Measurements from ENCODE around the gene ARHGAP6. TPM values are rescaled to one million over a fixed set of nuclear protein-coding genes. Genes with fewer than 3 reads are reported as not detected.

The ARHGAP6 gene
- polyA plus RNA-seq, 4 donors = 1.1 to 3.5 (median 3.3) TPM; not detected in 1

- H3K4me1 ChIP-seq (ENCODE audit: control insufficient read depth in 3 of 3, insufficient read depth in 2 of 3, low read depth in 1 of 3, low read length in 2 of 3) = no peaks in the 10 kb centered on the region
- 94 to 100% (median 100%) methylated on average over 1 of the region's 1 CpG for WGBS, 3 donors
- H3K36me3 ChIP-seq (ENCODE audit: control insufficient read depth in 3 of 3, insufficient read depth in 2 of 3, low read depth in 1 of 3, low read length in 3 of 3) = no peaks in the 10 kb centered on the region
- DNase-seq (no peak), FAIRE-seq (no peak)
- H3K27me3 ChIP-seq (ENCODE audit: control insufficient read depth in 3 of 3, insufficient read depth in 3 of 3, low read length in 3 of 3) = no peaks in the 10 kb centered on the region
- no peaks in the 10 kb centered on the region for H3K9me3 ChIP-seq (ENCODE audit: control insufficient read depth in 2 of 2, insufficient read depth in 1 of 2, low read depth in 1 of 2, low read length in 1 of 2)
- no peak overlapping the region for H3K27ac ChIP-seq (ENCODE audit: low read depth in 1 of 3, low read length in 2 of 3)
- no peak overlapping the region for H3K4me3 ChIP-seq (ENCODE audit: low read depth in 1 of 3, low read length in 3 of 3)
These were observed 476.6 kb downstream of the ARHGAP6 start for GRCh38 chrX:11189097-11189496.

- Histone ChIP-seq H3K27me3 (ENCODE audit: control insufficient read depth in 3 of 3, insufficient read depth in 3 of 3, low read length in 3 of 3) (no peaks in the 10 kb centered on the region), H3K36me3 (ENCODE audit: control insufficient read depth in 3 of 3, insufficient read depth in 2 of 3, low read depth in 1 of 3, low read length in 3 of 3) (no peaks in the 10 kb centered on the region), H3K27ac (ENCODE audit: low read depth in 1 of 3, low read length in 2 of 3) (no peak overlapping the region), H3K9me3 (ENCODE audit: control insufficient read depth in 2 of 2, insufficient read depth in 1 of 2, low read depth in 1 of 2, low read length in 1 of 2) (no peaks in the 10 kb centered on the region), H3K4me1 (ENCODE audit: control insufficient read depth in 3 of 3, insufficient read depth in 2 of 3, low read depth in 1 of 3, low read length in 2 of 3) (no peaks in the 10 kb centered on the region), H3K4me3 (ENCODE audit: low read depth in 1 of 3, low read length in 3 of 3) (no peak overlapping the region)
- FAIRE-seq (no peak), DNase-seq (no peak)
- 76 to 90% (median 88%) methylated on average over 7 of the region's 7 CpGs for WGBS, 3 donors
These were observed 477.1 kb downstream of the ARHGAP6 start for GRCh38 chrX:11188664-11189063.

GRCh38 chrX:11187001-11187400 is 478.7 kb downstream of the ARHGAP6 start:
- Histone ChIP-seq H3K36me3 (ENCODE audit: control insufficient read depth in 3 of 3, insufficient read depth in 2 of 3, low read depth in 1 of 3, low read length in 3 of 3) (no peaks in the 10 kb centered on the region), H3K4me1 (ENCODE audit: control insufficient read depth in 3 of 3, insufficient read depth in 2 of 3, low read depth in 1 of 3, low read length in 2 of 3) (no peaks in the 10 kb centered on the region), H3K27me3 (ENCODE audit: control insufficient read depth in 3 of 3, insufficient read depth in 3 of 3, low read length in 3 of 3) (no peaks in the 10 kb centered on the region), H3K9me3 (ENCODE audit: control insufficient read depth in 2 of 2, insufficient read depth in 1 of 2, low read depth in 1 of 2, low read length in 1 of 2) (no peaks in the 10 kb centered on the region), H3K4me3 (ENCODE audit: low read depth in 1 of 3, low read length in 3 of 3) (no peak overlapping the region), H3K27ac (ENCODE audit: low read depth in 1 of 3, low read length in 2 of 3) (no peak overlapping the region)
- DNase-seq (no peak), FAIRE-seq (no peak)
- 81 to 96% (median 86%) methylated on average over 3 of the region's 3 CpGs for WGBS, 3 donors

GRCh38 chrX:11185861-11186260 is 479.9 kb downstream of the ARHGAP6 start:
- H3K27ac ChIP-seq (ENCODE audit: low read depth in 1 of 3, low read length in 2 of 3) = no peak overlapping the region
- no peak overlapping the region for H3K4me3 ChIP-seq (ENCODE audit: low read depth in 1 of 3, low read length in 3 of 3)
- no peak for DNase-seq
- no peaks in the 10 kb centered on the region for H3K9me3 ChIP-seq (ENCODE audit: control insufficient read depth in 2 of 2, insufficient read depth in 1 of 2, low read depth in 1 of 2, low read length in 1 of 2)
- no peaks in the 10 kb centered on the region for H3K27me3 ChIP-seq (ENCODE audit: control insufficient read depth in 3 of 3, insufficient read depth in 3 of 3, low read length in 3 of 3)
- FAIRE-seq = no peak
- no peaks in the 10 kb centered on the region for H3K4me1 ChIP-seq (ENCODE audit: control insufficient read depth in 3 of 3, insufficient read depth in 2 of 3, low read depth in 1 of 3, low read length in 2 of 3)
- no peaks in the 10 kb centered on the region for H3K36me3 ChIP-seq (ENCODE audit: control insufficient read depth in 3 of 3, insufficient read depth in 2 of 3, low read depth in 1 of 3, low read length in 3 of 3)

- 21 to 63% (median 49%) methylated on average over 5 of the region's 5 CpGs for WGBS, 3 donors
- DNase-seq = peak in 1 of 2 donors; percentile 3
These were observed 485.1 kb downstream of the ARHGAP6 start for GRCh38 chrX:11180571-11180970.

GRCh38 chrX:11172415-11172814 is 493.3 kb downstream of the ARHGAP6 start:
- H3K36me3 ChIP-seq (ENCODE audit: control insufficient read depth in 3 of 3, insufficient read depth in 2 of 3, low read depth in 1 of 3, low read length in 3 of 3) = no peaks in the 10 kb centered on the region
- H3K9me3 ChIP-seq (ENCODE audit: control insufficient read depth in 2 of 2, insufficient read depth in 1 of 2, low read depth in 1 of 2, low read length in 1 of 2) = no peaks in the 10 kb centered on the region
- H3K4me1 ChIP-seq (ENCODE audit: control insufficient read depth in 3 of 3, insufficient read depth in 2 of 3, low read depth in 1 of 3, low read length in 2 of 3) = no peaks in the 10 kb centered on the region
- no peak overlapping the region for H3K27ac ChIP-seq (ENCODE audit: low read depth in 1 of 3, low read length in 2 of 3)
- WGBS, 3 donors = 81 to 89% (median 82%) methylated on average over 4 of the region's 4 CpGs
- H3K4me3 ChIP-seq (ENCODE audit: low read depth in 1 of 3, low read length in 3 of 3) = no peak overlapping the region
- no peak for DNase-seq
- no peaks in the 10 kb centered on the region for H3K27me3 ChIP-seq (ENCODE audit: control insufficient read depth in 3 of 3, insufficient read depth in 3 of 3, low read length in 3 of 3)
- FAIRE-seq = no peak

More at GRCh38 chrX:11180571-11180970, 485.1 kb downstream of the ARHGAP6 start:
- no peaks in the 10 kb centered on the region for H3K4me1 ChIP-seq (ENCODE audit: control insufficient read depth in 3 of 3, insufficient read depth in 2 of 3, low read depth in 1 of 3, low read length in 2 of 3)
- H3K9me3 ChIP-seq (ENCODE audit: control insufficient read depth in 2 of 2, insufficient read depth in 1 of 2, low read depth in 1 of 2, low read length in 1 of 2) = no peaks in the 10 kb centered on the region
- no peak overlapping the region for H3K27ac ChIP-seq (ENCODE audit: low read depth in 1 of 3, low read length in 2 of 3)
- FAIRE-seq = no peak
- H3K27me3 ChIP-seq (ENCODE audit: control insufficient read depth in 3 of 3, insufficient read depth in 3 of 3, low read length in 3 of 3) = no peaks in the 10 kb centered on the region
- H3K4me3 ChIP-seq (ENCODE audit: low read depth in 1 of 3, low read length in 3 of 3) = no peak overlapping the region
- no peaks in the 10 kb centered on the region for H3K36me3 ChIP-seq (ENCODE audit: control insufficient read depth in 3 of 3, insufficient read depth in 2 of 3, low read depth in 1 of 3, low read length in 3 of 3)

- H3K36me3 ChIP-seq (ENCODE audit: control insufficient read depth in 3 of 3, insufficient read depth in 2 of 3, low read depth in 1 of 3, low read length in 3 of 3) = no peaks in the 10 kb centered on the region
- H3K4me1 ChIP-seq (ENCODE audit: control insufficient read depth in 3 of 3, insufficient read depth in 2 of 3, low read depth in 1 of 3, low read length in 2 of 3) = no peaks in the 10 kb centered on the region
- no peak overlapping the region for H3K27ac ChIP-seq (ENCODE audit: low read depth in 1 of 3, low read length in 2 of 3)
- no peaks in the 10 kb centered on the region for H3K9me3 ChIP-seq (ENCODE audit: control insufficient read depth in 2 of 2, insufficient read depth in 1 of 2, low read depth in 1 of 2, low read length in 1 of 2)
- H3K4me3 ChIP-seq (ENCODE audit: low read depth in 1 of 3, low read length in 3 of 3) = no peak overlapping the region
- FAIRE-seq (no peak), DNase-seq (no peak)
- H3K27me3 ChIP-seq (ENCODE audit: control insufficient read depth in 3 of 3, insufficient read depth in 3 of 3, low read length in 3 of 3) = no peaks in the 10 kb centered on the region
- WGBS, 3 donors = 48 to 82% (median 62%) methylated on average over 3 to 4 of the region's 4 CpGs
These were observed 493.8 kb downstream of the ARHGAP6 start for GRCh38 chrX:11171956-11172355.

GRCh38 chrX:11164433-11164832 is 501.3 kb downstream of the ARHGAP6 start:
- FAIRE-seq (no peak), DNase-seq (no peak)
- Histone ChIP-seq H3K4me3 (ENCODE audit: low read depth in 1 of 3, low read length in 3 of 3) (no peak overlapping the region), H3K27me3 (ENCODE audit: control insufficient read depth in 3 of 3, insufficient read depth in 3 of 3, low read length in 3 of 3) (no peaks in the 10 kb centered on the region), H3K4me1 (ENCODE audit: control insufficient read depth in 3 of 3, insufficient read depth in 2 of 3, low read depth in 1 of 3, low read length in 2 of 3) (no peaks in the 10 kb centered on the region), H3K27ac (ENCODE audit: low read depth in 1 of 3, low read length in 2 of 3) (no peak overlapping the region), H3K36me3 (ENCODE audit: control insufficient read depth in 3 of 3, insufficient read depth in 2 of 3, low read depth in 1 of 3, low read length in 3 of 3) (no peaks in the 10 kb centered on the region), H3K9me3 (ENCODE audit: control insufficient read depth in 2 of 2, insufficient read depth in 1 of 2, low read depth in 1 of 2, low read length in 1 of 2) (no peaks in the 10 kb centered on the region)
- 58 to 76% (median 69%) methylated on average over 6 of the region's 6 CpGs for WGBS, 3 donors

GRCh38 chrX:11159149-11159548 is 506.6 kb downstream of the ARHGAP6 start:
- no peak overlapping the region for H3K27ac ChIP-seq (ENCODE audit: low read depth in 1 of 3, low read length in 2 of 3)
- no peaks in the 10 kb centered on the region for H3K27me3 ChIP-seq (ENCODE audit: control insufficient read depth in 3 of 3, insufficient read depth in 3 of 3, low read length in 3 of 3)
- FAIRE-seq (no peak), DNase-seq (no peak)
- H3K4me1 ChIP-seq (ENCODE audit: control insufficient read depth in 3 of 3, insufficient read depth in 2 of 3, low read depth in 1 of 3, low read length in 2 of 3) = no peaks in the 10 kb centered on the region
- H3K36me3 ChIP-seq (ENCODE audit: control insufficient read depth in 3 of 3, insufficient read depth in 2 of 3, low read depth in 1 of 3, low read length in 3 of 3) = no peaks in the 10 kb centered on the region
- no peak overlapping the region for H3K4me3 ChIP-seq (ENCODE audit: low read depth in 1 of 3, low read length in 3 of 3)
- H3K9me3 ChIP-seq (ENCODE audit: control insufficient read depth in 2 of 2, insufficient read depth in 1 of 2, low read depth in 1 of 2, low read length in 1 of 2) = no peaks in the 10 kb centered on the region
- 87 to 92% (median 88%) methylated on average over 1 of the region's 1 CpG for whole genome bisulfite sequencing, 3 donors
